Adrenal gland (tissue), 5 donors: ENCODE measurements around the gene RAB5B.

Experiments used
- CTCF ChIP-seq, 6 experiments: fragments of 450-650 bp in 4 of 6; fragments of 200-600 bp in 2 of 6; sonication (generic) in 1 of 6; IDR thresholded peaks; 1 replicate in 5 of 6; 2 replicates in 1 of 6; pipeline versions ENCODE4 v1.5.1 to v1.8.0; 2016 to 2021; ENCODE audit warnings: antibody characterized with exemption in 6 of 6, mild to moderate bottlenecking in 2 of 6, moderate library complexity in 1 of 6
- POLR2A ChIP-seq, 2 donors: fragments of 450-650 bp; IDR thresholded peaks; one replicate each; pipeline ENCODE4 v1.6.1; 2017; ENCODE audit warnings: antibody characterized with exemption in 2 of 2, mild to moderate bottlenecking in 2 of 2, moderate library complexity in 1 of 2
- donor health status: DM: no; HTN: no; CAD: no.

- TF ChIP-seq CTCF (IDR thresholded peaks at IDR 0.05) (no peak), POLR2A (IDR thresholded peaks at IDR 0.05) (no peak)
These were observed 11.0 kb downstream of the RAB5B start for GRCh38 chr12:55984861-55985260.
